K562 (cell line): ENCODE results near the gene CCAR1. TPM values are rescaled to one million over a fixed set of nuclear protein-coding genes. Genes with fewer than 3 reads are reported as not detected.

Experiments
- BDP1 ChIP-seq: IDR thresholded peaks from 3 replicates; pipeline ENCODE4 v1.6.1; 2011; ENCODE audit not compliant: insufficient read length, insufficient read depth
- CREBBP ChIP-seq: IDR thresholded peaks from one replicate; pipeline ENCODE4 v1.6.1; 2012; ENCODE audit warnings: low read depth, mild to moderate bottlenecking, control low read depth, inconsistent platforms, low read length
- DDX20 ChIP-seq: fragments of 450-650 bp; IDR thresholded peaks from 2 replicates; pipeline ENCODE4 v1.6.1; 2016; ENCODE audit warnings: missing genetic modification characterization, low read depth, mild to moderate bottlenecking, missing compliant biosample characterization, moderate library complexity
- ELF1 ChIP-seq: fragments of 200-800 bp; sonication (Bioruptor generic); IDR thresholded peaks from 2 replicates; pipeline ENCODE4 v1.6.1; 2016; ENCODE audit warnings: missing genetic modification characterization, missing compliant biosample characterization
- GATAD2B ChIP-seq: fragments of 450-650 bp; IDR thresholded peaks from 2 replicates; pipeline ENCODE4 v1.6.1; 2017; ENCODE audit warnings: mild to moderate bottlenecking, borderline replicate concordance
- HLTF ChIP-seq: fragments of 450-650 bp; IDR thresholded peaks from 2 replicates; pipeline ENCODE4 v1.6.1; 2016
- JUN ChIP-seq, 2 experiments: sonication (generic) in 1 of 2; formaldehyde crosslinking in 1 of 2; IDR thresholded peaks; 2 replicates each; pipeline versions ENCODE4 v1.6.1 to v1.8.0; 2012 to 2022; ENCODE audit warnings: borderline replicate concordance in 2 of 2, mild to moderate bottlenecking in 2 of 2, improper control_type of control experiment in 1 of 2, low read depth in 1 of 2, low read length in 1 of 2, missing genetic modification reagents in 1 of 2
- MEIS2 ChIP-seq: fragments of 450-650 bp; IDR thresholded peaks from 2 replicates; pipeline ENCODE4 v1.6.1; 2014; ENCODE audit warnings: mild to moderate bottlenecking; ENCODE audit not compliant: partially characterized antibody
- RAD21 ChIP-seq, 2 experiments: fragments of 250-450 bp in 1 of 2; fragments of 450-650 bp in 1 of 2; sonication (Bioruptor Pico) in 1 of 2; formaldehyde crosslinking in 1 of 2; IDR thresholded peaks in 1 of 2; conservative IDR thresholded peaks in 1 of 2; 2 replicates each; pipeline versions ENCODE4 v1.4.0 to v1.8.0; 2020 to 2022; ENCODE audit warnings: mild to moderate bottlenecking in 2 of 2, moderate library complexity in 1 of 2
- SRSF1 ChIP-seq: fragments of 200-400 bp; formaldehyde crosslinking; IDR thresholded peaks from 2 replicates; pipeline ENCODE4 v1.6.1; 2017; ENCODE audit warnings: mild to moderate bottlenecking, low read depth, low read length, moderate library complexity
- SUPT5H ChIP-seq: fragments of 450-650 bp; IDR thresholded peaks from 2 replicates; pipeline ENCODE4 v1.6.1; 2016
- THRAP3 ChIP-seq: fragments of 450-650 bp; IDR thresholded peaks from 2 replicates; pipeline ENCODE4 v1.6.1; 2016; ENCODE audit warnings: mild to moderate bottlenecking, inconsistent platforms, borderline replicate concordance
- TRIM28 ChIP-seq: fragments of 450-650 bp; IDR thresholded peaks from 2 replicates; pipeline ENCODE4 v1.6.1; 2017
- ZNF282 ChIP-seq: sonication (generic); formaldehyde crosslinking; IDR thresholded peaks from 2 replicates; pipeline ENCODE4 v1.8.1; 2023; ENCODE audit warnings: missing genetic modification reagents
- ZNF41 ChIP-seq: fragments of 250-450 bp; sonication (Bioruptor Pico); conservative IDR thresholded peaks from 2 replicates; pipeline ENCODE4 v1.4.0; 2020; ENCODE audit warnings: mild to moderate bottlenecking
- polyA plus RNA-seq, 8 experiments: library from polyadenylated mRNA; depleted of rRNA in 4 of 8; stranded (reverse) in 5 of 8; unstranded in 3 of 8; fragments of >200 nt; fragmentation: Nextera tagmentation in 2 of 8; fragmentation: Illumina TruSeq in 1 of 8; extraction: Ambion mirVana in 2 of 8; extraction: Trizol in 1 of 8; gene quantifications; 2 replicates each; pipeline versions ENCODE4 v1.2.1 to v1.2.3, GENCODE V29; 2011 to 2014; ENCODE audit warnings: inconsistent platforms in 1 of 8, missing spikeins in 1 of 8
- total RNA-seq, 7 experiments: library from RNA; depleted of rRNA in 6 of 7; stranded (reverse); fragments of >200 nt in 6 of 7; fragmentation: Illumina TruSeq in 2 of 7; extraction: Trizol in 2 of 7; gene quantifications; 2 replicates each; pipeline versions ENCODE4 v1.2.1 to v1.2.3, GENCODE V29; 2011 to 2021; ENCODE audit warnings: low replicate concordance in 1 of 7
- TF ChIP-seq, protein P1 (sequence below): fragments of 450-650 bp; IDR thresholded peaks from 2 replicates; pipeline ENCODE4 v1.6.1; 2016; ENCODE audit warnings: borderline replicate concordance
- TF ChIP-seq, protein P2 (sequence below): fragments of 150-350 bp; conservative IDR thresholded peaks from 2 replicates; pipeline ENCODE4 v1.6.1; 2014; ENCODE audit warnings: low read length
- TF ChIP-seq, protein P3 (sequence below), 3 experiments: fragments of 200-800 bp in 1 of 3; fragments of 250-450 bp in 1 of 3; fragments of 450-650 bp in 1 of 3; sonication (Bioruptor Pico) in 1 of 3; sonication (Bioruptor generic) in 1 of 3; formaldehyde crosslinking in 1 of 3; IDR thresholded peaks; 2 replicates each; pipeline versions ENCODE4 v1.6.1 to v1.8.0; 2016 to 2022; ENCODE audit warnings: mild to moderate bottlenecking in 2 of 3, missing genetic modification characterization in 2 of 3, missing compliant biosample characterization in 1 of 3, moderate library complexity in 1 of 3

CCAR1 gene
- total and polyA plus RNA-seq, 9 of the 15 experiments (the other 6 are each of a cell fraction or from before 2014, with no cell fraction given): 44.8 to 173 (median 111) TPM

DNA sequence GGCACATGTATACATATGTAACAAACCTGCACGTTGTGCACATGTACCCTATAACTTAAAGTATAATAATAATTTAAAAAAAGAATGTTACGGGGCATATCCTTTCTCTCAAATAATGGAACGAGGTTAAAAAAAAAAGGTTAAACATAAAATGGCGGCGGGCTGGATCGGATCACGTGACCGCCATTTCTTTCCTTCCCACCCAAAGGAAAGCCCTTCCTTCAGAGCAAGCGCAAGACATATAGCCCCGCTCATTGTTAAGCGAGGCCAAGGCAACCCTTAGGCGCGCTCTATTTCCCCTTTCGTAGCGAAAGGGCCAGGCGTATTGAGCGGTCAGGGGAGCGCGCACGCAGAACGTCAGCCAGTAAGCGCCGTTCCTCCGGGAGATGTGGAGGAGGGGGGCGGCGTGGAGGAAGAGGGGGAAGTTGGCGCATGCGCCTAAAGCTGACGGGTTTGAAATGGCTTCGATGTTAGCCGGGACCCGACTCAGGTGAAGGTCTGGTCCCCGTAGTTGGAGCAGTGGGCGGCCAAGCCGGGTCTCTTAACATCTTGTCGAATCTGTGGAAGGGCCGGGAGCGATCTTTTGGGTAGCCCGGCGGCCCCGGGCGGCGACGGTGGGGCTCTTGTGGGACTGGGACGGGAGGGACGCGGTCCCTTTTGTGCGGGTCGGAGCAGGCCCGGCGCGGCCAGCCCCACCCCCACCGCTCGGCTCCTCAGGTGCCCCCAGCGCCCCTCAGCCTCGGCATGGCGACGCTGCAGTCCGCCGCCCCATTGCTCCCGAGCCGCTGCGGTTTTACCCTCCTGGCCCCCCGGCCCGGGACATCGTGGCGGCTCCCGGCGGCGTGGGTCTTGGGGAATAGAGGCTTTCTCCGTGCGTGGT, at the start of gene CCAR1 (continued):
- TF ChIP-seq, protein P1, sequence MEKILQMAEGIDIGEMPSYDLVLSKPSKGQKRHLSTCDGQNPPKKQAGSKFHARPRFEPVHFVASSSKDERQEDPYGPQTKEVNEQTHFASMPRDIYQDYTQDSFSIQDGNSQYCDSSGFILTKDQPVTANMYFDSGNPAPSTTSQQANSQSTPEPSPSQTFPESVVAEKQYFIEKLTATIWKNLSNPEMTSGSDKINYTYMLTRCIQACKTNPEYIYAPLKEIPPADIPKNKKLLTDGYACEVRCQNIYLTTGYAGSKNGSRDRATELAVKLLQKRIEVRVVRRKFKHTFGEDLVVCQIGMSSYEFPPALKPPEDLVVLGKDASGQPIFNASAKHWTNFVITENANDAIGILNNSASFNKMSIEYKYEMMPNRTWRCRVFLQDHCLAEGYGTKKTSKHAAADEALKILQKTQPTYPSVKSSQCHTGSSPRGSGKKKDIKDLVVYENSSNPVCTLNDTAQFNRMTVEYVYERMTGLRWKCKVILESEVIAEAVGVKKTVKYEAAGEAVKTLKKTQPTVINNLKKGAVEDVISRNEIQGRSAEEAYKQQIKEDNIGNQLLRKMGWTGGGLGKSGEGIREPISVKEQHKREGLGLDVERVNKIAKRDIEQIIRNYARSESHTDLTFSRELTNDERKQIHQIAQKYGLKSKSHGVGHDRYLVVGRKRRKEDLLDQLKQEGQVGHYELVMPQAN: peak; percentile 19; the same call in 1 of the 2 replicates
- TF ChIP-seq ZNF282 (CRISPR knock-in tag) (no peak), ELF1 (tag) (peak; percentile 42), SRSF1 (0 out of 2 replicates have a peak, but pooled peaks have one; percentile 25), DDX20 (no peak), THRAP3 (no peak), SUPT5H (peak; percentile 95), MEIS2 (peak; percentile 74), HLTF (no peak), RAD21 (CRISPR knock-in tag; conservative IDR thresholded peaks at IDR 0.05 in 1 of 2, IDR thresholded peaks at IDR 0.05 in 1 of 2) (no peak), BDP1 (no peak), JUN (IDR thresholded peaks at IDR 0.05; ENCODE audit: borderline replicate concordance, low read depth, low read length) (peak; percentile 32; the same call in 1 of the 2 replicates), JUN (CRISPR knock-in tag; IDR thresholded peaks at IDR 0.05; ENCODE audit: borderline replicate concordance) (no peak), ZNF41 (CRISPR knock-in tag) (0 out of 2 replicates have a peak, but pooled peaks have one; percentile 55), CREBBP (no peak), TRIM28 (no peak), GATAD2B (no peak)
- TF ChIP-seq, protein P2, sequence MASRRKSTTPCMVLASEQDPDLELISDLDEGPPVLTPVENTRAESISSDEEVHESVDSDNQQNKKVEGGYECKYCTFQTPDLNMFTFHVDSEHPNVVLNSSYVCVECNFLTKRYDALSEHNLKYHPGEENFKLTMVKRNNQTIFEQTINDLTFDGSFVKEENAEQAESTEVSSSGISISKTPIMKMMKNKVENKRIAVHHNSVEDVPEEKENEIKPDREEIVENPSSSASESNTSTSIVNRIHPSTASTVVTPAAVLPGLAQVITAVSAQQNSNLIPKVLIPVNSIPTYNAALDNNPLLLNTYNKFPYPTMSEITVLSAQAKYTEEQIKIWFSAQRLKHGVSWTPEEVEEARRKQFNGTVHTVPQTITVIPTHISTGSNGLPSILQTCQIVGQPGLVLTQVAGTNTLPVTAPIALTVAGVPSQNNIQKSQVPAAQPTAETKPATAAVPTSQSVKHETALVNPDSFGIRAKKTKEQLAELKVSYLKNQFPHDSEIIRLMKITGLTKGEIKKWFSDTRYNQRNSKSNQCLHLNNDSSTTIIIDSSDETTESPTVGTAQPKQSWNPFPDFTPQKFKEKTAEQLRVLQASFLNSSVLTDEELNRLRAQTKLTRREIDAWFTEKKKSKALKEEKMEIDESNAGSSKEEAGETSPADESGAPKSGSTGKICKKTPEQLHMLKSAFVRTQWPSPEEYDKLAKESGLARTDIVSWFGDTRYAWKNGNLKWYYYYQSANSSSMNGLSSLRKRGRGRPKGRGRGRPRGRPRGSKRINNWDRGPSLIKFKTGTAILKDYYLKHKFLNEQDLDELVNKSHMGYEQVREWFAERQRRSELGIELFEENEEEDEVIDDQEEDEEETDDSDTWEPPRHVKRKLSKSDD: peak; percentile 92; the same call in 1 of the 2 replicates
- TF ChIP-seq, protein P3, sequence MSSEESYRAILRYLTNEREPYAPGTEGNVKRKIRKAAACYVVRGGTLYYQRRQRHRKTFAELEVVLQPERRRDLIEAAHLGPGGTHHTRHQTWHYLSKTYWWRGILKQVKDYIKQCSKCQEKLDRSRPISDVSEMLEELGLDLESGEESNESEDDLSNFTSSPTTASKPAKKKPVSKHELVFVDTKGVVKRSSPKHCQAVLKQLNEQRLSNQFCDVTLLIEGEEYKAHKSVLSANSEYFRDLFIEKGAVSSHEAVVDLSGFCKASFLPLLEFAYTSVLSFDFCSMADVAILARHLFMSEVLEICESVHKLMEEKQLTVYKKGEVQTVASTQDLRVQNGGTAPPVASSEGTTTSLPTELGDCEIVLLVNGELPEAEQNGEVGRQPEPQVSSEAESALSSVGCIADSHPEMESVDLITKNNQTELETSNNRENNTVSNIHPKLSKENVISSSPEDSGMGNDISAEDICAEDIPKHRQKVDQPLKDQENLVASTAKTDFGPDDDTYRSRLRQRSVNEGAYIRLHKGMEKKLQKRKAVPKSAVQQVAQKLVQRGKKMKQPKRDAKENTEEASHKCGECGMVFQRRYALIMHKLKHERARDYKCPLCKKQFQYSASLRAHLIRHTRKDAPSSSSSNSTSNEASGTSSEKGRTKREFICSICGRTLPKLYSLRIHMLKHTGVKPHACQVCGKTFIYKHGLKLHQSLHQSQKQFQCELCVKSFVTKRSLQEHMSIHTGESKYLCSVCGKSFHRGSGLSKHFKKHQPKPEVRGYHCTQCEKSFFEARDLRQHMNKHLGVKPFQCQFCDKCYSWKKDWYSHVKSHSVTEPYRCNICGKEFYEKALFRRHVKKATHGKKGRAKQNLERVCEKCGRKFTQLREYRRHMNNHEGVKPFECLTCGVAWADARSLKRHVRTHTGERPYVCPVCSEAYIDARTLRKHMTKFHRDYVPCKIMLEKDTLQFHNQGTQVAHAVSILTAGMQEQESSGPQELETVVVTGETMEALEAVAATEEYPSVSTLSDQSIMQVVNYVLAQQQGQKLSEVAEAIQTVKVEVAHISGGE (CRISPR knock-in tag; IDR thresholded peaks at IDR 0.05): no peak; a peak in 2 of 6 replicates
